GM12865 (cell line): Measurements from ENCODE around the gene OR51A7.

ENCODE experiments used
- DNase-seq: peaks from one replicate; pipeline ENCODE4 v3.0.0; 2010; ENCODE audit warnings: low read depth
- H3K4me3 ChIP-seq: 2 replicates; pipeline ENCODE4 v1.5.1; 2011; ENCODE audit warnings: mild to moderate bottlenecking, low read depth, low read length, control low read depth
- TF ChIP-seq, protein P1 (sequence below): IDR thresholded peaks from 2 replicates; pipeline ENCODE4 v1.5.1; 2011; ENCODE audit warnings: low read length, control low read depth, low read depth, inconsistent platforms; ENCODE audit not compliant: insufficient read depth; ENCODE audit errors: missing control alignments

The OR51A7 gene

DNA sequence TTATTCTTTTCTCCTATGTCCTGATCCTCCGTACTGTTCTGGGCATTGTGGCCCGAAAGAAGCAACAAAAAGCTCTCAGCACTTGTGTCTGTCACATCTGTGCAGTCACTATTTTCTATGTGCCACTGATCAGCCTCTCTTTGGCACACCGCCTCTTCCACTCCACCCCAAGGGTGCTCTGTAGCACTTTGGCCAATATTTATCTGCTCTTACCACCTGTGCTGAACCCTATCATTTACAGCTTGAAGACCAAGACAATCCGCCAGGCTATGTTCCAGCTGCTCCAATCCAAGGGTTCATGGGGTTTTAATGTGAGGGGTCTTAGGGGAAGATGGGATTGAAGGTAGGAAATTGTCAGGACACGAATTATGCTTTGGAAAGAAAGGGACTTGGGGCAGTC is 21.0 kb upstream of the OR51A7 start:
- no peak for DNase-seq
- TF ChIP-seq, protein P1, sequence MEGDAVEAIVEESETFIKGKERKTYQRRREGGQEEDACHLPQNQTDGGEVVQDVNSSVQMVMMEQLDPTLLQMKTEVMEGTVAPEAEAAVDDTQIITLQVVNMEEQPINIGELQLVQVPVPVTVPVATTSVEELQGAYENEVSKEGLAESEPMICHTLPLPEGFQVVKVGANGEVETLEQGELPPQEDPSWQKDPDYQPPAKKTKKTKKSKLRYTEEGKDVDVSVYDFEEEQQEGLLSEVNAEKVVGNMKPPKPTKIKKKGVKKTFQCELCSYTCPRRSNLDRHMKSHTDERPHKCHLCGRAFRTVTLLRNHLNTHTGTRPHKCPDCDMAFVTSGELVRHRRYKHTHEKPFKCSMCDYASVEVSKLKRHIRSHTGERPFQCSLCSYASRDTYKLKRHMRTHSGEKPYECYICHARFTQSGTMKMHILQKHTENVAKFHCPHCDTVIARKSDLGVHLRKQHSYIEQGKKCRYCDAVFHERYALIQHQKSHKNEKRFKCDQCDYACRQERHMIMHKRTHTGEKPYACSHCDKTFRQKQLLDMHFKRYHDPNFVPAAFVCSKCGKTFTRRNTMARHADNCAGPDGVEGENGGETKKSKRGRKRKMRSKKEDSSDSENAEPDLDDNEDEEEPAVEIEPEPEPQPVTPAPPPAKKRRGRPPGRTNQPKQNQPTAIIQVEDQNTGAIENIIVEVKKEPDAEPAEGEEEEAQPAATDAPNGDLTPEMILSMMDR = no peak
- H3K4me3 ChIP-seq = no peak overlapping the region

DNA sequence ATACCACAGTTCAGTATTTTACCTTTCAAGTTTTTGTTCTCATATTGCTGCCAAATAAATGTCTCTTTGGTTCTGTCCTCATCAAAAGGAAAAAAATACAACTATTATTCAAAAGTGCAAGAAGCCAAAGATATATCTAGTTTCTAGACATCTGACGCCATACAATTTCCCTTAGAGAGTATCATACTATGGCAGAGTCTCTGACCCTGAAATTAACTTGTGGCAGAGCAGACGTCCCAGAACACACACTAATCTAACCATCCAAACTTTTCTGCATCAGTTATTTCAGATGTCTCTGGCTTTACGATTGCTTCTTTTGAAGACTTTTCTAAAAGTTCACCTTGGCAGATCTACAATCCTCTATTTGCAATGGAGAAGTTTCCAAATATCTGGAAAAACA is 19.2 kb upstream of the OR51A7 start:
- H3K4me3 ChIP-seq = no peak overlapping the region
- DNase-seq = no peak
- TF ChIP-seq, protein P1 = no peak

DNA sequence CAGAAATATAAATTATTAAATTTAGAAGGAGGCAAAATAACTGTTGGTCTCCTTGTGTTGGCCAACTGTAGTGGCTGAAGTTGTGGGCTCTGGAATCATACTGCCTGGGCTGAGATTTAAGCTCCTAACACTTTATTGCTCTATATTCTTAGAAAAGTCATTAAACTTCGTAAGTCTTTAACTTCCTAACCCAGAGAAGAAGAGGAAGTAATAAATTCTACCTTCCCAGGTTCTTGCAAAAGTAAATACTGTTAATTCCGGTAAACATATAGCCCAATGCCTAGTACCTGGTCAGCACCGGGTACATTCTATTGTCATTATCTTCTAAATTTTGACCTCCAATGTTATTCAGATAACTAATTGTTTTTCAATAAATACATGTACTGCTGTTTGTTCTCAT is 17.4 kb upstream of the OR51A7 start:
- no peak overlapping the region for H3K4me3 ChIP-seq
- TF ChIP-seq, protein P1 = no peak

DNA sequence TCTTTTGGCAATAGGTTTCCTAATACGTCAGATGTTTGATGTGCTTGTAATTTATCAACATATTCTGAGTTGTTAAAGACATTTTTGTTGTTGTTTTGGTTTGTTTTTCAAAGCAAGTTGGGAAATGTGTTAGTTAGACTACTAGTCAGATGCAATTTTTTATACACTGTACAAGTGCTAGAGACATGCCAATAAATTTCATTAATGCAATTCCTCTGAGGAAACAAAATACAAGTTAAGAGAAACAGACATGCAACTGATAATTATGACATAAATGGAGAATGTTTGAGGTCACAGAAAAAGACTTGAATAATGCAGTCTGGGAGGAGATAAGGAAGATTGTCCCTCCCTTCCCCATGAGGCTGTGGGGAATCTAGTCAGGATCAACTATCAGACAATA is 16.0 kb upstream of the OR51A7 start:
- TF ChIP-seq, protein P1 = no peak
- H3K4me3 ChIP-seq = no peak overlapping the region
- no peak for DNase-seq

More for the DNA sequence above, 17.4 kb upstream of the OR51A7 start:
- no peak for DNase-seq

DNA sequence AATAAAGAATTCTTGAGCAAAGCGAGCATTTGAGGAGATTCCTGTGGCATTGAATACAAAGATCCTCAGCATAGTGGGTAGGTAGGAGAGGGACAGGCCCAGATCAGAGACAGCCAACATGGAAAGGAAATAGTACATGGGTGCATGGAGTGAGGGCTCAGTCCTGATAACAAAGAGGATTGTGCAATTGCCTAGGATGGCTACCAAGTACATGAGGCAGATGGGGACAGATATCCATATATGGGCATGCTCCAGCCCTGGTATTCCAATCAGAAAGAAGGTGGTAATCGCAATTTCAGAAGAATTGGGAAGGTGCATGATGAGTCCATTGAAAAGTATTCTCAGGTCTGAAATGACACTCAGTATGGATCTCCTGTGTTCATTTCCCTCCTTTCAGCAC is 13.3 kb upstream of the OR51A7 start:
- no peak for DNase-seq
- H3K4me3 ChIP-seq = no peak overlapping the region
- TF ChIP-seq, protein P1 = no peak

DNA sequence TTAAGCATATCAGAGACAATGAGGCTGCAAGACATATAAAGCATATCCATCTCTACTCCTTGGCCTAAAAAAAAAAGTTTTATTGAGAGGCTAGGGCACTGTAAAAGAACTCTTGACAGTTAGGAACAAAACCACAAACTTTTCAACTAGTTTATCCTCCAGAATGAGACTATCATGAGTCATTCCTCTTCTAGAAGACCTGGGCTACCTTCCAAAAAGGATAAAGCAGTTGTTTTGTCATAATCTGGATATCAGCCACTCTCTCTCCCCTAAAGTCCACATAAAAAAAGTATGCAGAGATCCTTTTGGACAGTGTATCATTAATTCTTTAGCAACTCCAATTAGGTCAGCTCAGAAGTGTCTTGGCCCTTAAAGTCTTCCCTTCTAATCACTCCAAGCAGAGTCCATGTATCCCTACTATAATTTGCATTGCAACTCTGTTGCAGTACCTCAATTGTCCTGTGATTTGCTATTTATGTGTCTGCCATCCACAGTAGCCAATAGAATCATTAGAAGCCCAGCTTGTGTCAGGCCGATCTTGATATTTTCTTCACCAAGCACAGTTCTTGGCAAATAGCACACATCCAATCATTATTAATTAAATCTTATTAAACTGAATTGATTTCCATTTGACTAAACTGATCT is 11.5 kb upstream of the OR51A7 start:
- no peak overlapping the region for H3K4me3 ChIP-seq
- DNase-seq = no peak
- TF ChIP-seq, protein P1 = no peak

DNA sequence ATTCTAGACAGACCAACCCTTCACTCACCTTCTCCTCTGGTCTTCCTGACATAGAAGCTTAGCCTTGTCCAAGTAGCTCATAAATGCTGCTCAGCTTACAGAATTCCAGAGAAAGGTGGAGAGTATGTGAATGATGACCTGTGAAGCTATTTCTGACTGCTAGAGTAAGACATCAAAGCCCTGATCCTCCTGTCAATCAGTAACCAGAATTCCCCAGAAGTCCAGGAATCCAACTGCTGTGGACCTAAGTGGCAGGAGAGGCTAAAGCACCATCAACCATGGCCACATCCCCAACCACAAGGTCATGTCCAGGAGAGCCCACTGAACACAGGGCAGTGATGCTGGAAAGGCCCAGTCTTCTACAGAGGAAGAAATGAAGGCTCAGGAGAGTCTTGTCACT is 13.0 kb downstream of the OR51A7 start:
- TF ChIP-seq, protein P1 = no peak
- DNase-seq = no peak
- H3K4me3 ChIP-seq = no peak overlapping the region
